Heart left ventricle (tissue), 16 donors: ENCODE measurements around the gene CRACDL. TPM values are rescaled to one million over a fixed set of nuclear protein-coding genes. Genes with fewer than 3 reads are reported as not detected.
A peak's percentile ranks its signal among the peaks of the same experiment; 100 is the strongest.

Experiments
- ATAC-seq, 4 donors: fragments of 200-7000 bp; cut with Tn5 transposase; one replicate each; pipeline ENCODE4 v1.9.1; 2020 to 2022; ENCODE audit warnings: moderate library complexity in 4 of 4, mild to moderate bottlenecking in 3 of 4, moderate number of reproducible peaks in 1 of 4
- DNase-seq, 5 donors: peaks; one replicate each; pipeline ENCODE4 v3.0.0-alpha.2; 2020
- H3K27ac ChIP-seq, 12 donors: fragments of 200-600 bp; sonication (generic) in 4 of 12; one replicate each; pipeline versions ENCODE4 v1.5.0 to v1.8.0; 2016 to 2022; ENCODE audit warnings: mild to moderate bottlenecking in 2 of 12
- H3K27me3 ChIP-seq, 9 donors: fragments of 200-600 bp; sonication (generic) in 2 of 9; one replicate each; pipeline versions ENCODE4 v1.5.1 to v1.8.0; 2016 to 2022; ENCODE audit warnings: mild to moderate bottlenecking in 3 of 9
- H3K36me3 ChIP-seq, 9 donors: fragments of 200-600 bp; sonication (generic) in 2 of 9; one replicate each; pipeline versions ENCODE4 v1.5.0 to v1.8.0; 2018 to 2022; ENCODE audit warnings: mild to moderate bottlenecking in 2 of 9
- H3K4me1 ChIP-seq, 12 donors: fragments of 200-600 bp; sonication (generic) in 4 of 12; one replicate each; pipeline versions ENCODE4 v1.5.0 to v1.8.0; 2016 to 2022; ENCODE audit warnings: mild to moderate bottlenecking in 3 of 12
- H3K4me3 ChIP-seq, 12 donors: fragments of 200-600 bp; sonication (generic) in 4 of 12; one replicate each; pipeline versions ENCODE4 v1.5.0 to v1.8.0; 2017 to 2022; ENCODE audit warnings: mild to moderate bottlenecking in 9 of 12, moderate library complexity in 4 of 12
- H3K9me3 ChIP-seq, 12 donors: fragments of 200-600 bp; sonication (generic) in 4 of 12; one replicate each; pipeline versions ENCODE4 v1.5.0 to v1.8.0; 2016 to 2022; ENCODE audit warnings: mild to moderate bottlenecking in 1 of 12
- CTCF ChIP-seq, 12 donors: fragments of 200-600 bp; sonication (generic) in 4 of 12; IDR thresholded peaks; one replicate each; pipeline versions ENCODE4 v1.5.0 to v1.8.0; 2018 to 2022; ENCODE audit warnings: antibody characterized with exemption in 12 of 12, mild to moderate bottlenecking in 5 of 12
- POLR2A ChIP-seq, 2 donors: fragments of 450-650 bp; IDR thresholded peaks; one replicate each; pipeline ENCODE4 v1.6.1; 2017; ENCODE audit warnings: antibody characterized with exemption in 2 of 2, mild to moderate bottlenecking in 2 of 2, moderate library complexity in 2 of 2
- WGBS, 4 donors: extraction: QIAGEN DNeasy Blood & Tissue Kit in 2 of 4; methylation state at CpG; one replicate each; pipeline versions ENCODE4 v1.1.5 to v1.1.7; 2013 to 2018; 5-methylcytosine and 5-hydroxymethylcytosine counted together
- intact Hi-C, 10 donors: fragments of 100-400 bp; cut with DNase I; formaldehyde crosslinking; loops; one replicate each; pipeline versions ENCODE4 v1.11.1 to v1.14.2; 2022
- polyA plus RNA-seq, 2 donors: library from polyadenylated mRNA; stranded (reverse); fragments of 200-250 nt; gene quantifications; one replicate each; pipeline ENCODE4 v1.2.3, GENCODE V29; 2013
- total RNA-seq, 9 donors: library from RNA; depleted of rRNA in 2 of 9; stranded (reverse); fragments of >200 nt in 2 of 9; fragmentation: NEBNext Ultra II Directional in 3 of 9; extraction: Animal tissue kit (Norgen Biotek cat#: 25700) in 3 of 9; gene quantifications; one replicate each; pipeline versions ENCODE4 v1.1.0 to v1.2.4, GENCODE V29; 2016 to 2023
- donor health status: ischemic (EF 13 %, LVEDD 7.1; RV severe dilation, severe dysfunction).
- donor health status: healthy with polysubstance abuse.
- donor health status: DM: no; HTN: yes; CAD: no.
- donor health status: DM: no; HTN: no; CAD: no.
- donor health status: ischemic (EF 25% LVEDD 6.9; RV normal size, moderate dysfunction).
- donor health status: ischemic (EF 25% LVEDD 5.7; RV mildly dilated, moderate dysfunction).
- donor health status: healthy.
- donor health status: DM: yes; HTN: yes; CAD: no.
- donor health status: ischemic (EF 35%, LVEDD 5.7; RV mildly dilated, moderate dysfunction).
- donor health status: nonischemic (EF 11% LVEDD 7.7; RV severe dilation, severe dysfunction).
- donor health status: DM: yes; HTN: yes; CAD: no.
- donor health status: PGD.
- donor health status: ischemic (EF 29% LVEDD 5.4; RV normal size, mild dysfunction).
- donor health status: nonischemic (EF 23%, LVEDD 6.1; RV moderate dilation, normal function).

CRACDL gene
- total and polyA plus RNA-seq, 11 donors: 1.1 to 7.4 (median 2.9) TPM

GRCh38 chr2:98802344-98802743, 133.7 kb downstream of the CRACDL start:
- H3K4me1 ChIP-seq: peaks cover 6 to 39% (median 23%) of the 10 kb centered on the region in 12 donors
- intact Hi-C loops: no loop called here
- 87 to 95% (median 92%) methylated on average over 8 of the region's 8 CpGs for WGBS, 4 donors

GRCh38 chr2:98801921-98802321, 134.1 kb downstream of the CRACDL start:
- Histone ChIP-seq H3K4me1 (peaks cover 6 to 35% (median 22%) of the 10 kb centered on the region in 12 donors), H3K9me3 (no peaks in the 10 kb centered on the region), H3K27ac (no peak overlapping the region), H3K4me3 (no peak overlapping the region), H3K27me3 (no peaks in the 10 kb centered on the region), H3K36me3 (no peaks in the 10 kb centered on the region)
- intact Hi-C loops: no loop called here
- TF ChIP-seq POLR2A (IDR thresholded peaks at IDR 0.05): no peak
- TF ChIP-seq CTCF (IDR thresholded peaks at IDR 0.05): no peak
- DNase-seq: no peak
- 86 to 93% (median 91%) methylated on average over 15 of the region's 15 CpGs for WGBS, 4 donors
- no peak for ATAC-seq

More at GRCh38 chr2:98802344-98802743, 133.7 kb downstream of the CRACDL start:
- DNase-seq (no peak), ATAC-seq (no peak)
- no peak overlapping the region for H3K4me3 ChIP-seq
- no peaks in the 10 kb centered on the region for H3K27me3 ChIP-seq
- no peak overlapping the region for H3K27ac ChIP-seq
- H3K9me3 ChIP-seq: no peaks in the 10 kb centered on the region
- TF ChIP-seq POLR2A (IDR thresholded peaks at IDR 0.05): no peak
- no peak for TF ChIP-seq CTCF (IDR thresholded peaks at IDR 0.05)
- H3K36me3 ChIP-seq: no peaks in the 10 kb centered on the region

GRCh38 chr2:98801286-98801685, 134.7 kb downstream of the CRACDL start:
- ATAC-seq (no peak), DNase-seq (no peak)
- H3K9me3 ChIP-seq: no peaks in the 10 kb centered on the region
- H3K27me3 ChIP-seq: no peaks in the 10 kb centered on the region
- intact Hi-C loops: no loop called here
- 84 to 100% (median 86%) methylated on average over 1 of the region's 1 CpG for WGBS, 4 donors
- H3K27ac ChIP-seq: no peak overlapping the region
- H3K36me3 ChIP-seq: peaks cover 0 to 2% (median 0%) of the 10 kb centered on the region in 9 donors
- TF ChIP-seq POLR2A (IDR thresholded peaks at IDR 0.05) (no peak), CTCF (IDR thresholded peaks at IDR 0.05) (no peak)
- H3K4me1 ChIP-seq: peaks cover 6 to 29% (median 16%) of the 10 kb centered on the region in 12 donors
- H3K4me3 ChIP-seq: no peak overlapping the region

- Histone ChIP-seq H3K4me1 (peaks cover 0 to 21% (median 8%) of the 10 kb centered on the region in 12 donors), H3K4me3 (no peak overlapping the region), H3K9me3 (no peaks in the 10 kb centered on the region), H3K27me3 (no peaks in the 10 kb centered on the region), H3K27ac (peak overlapping the region in 1 of 12 donors; percentile 78), H3K36me3 (peaks cover 0 to 8% (median 0%) of the 10 kb centered on the region in 9 donors)
- ATAC-seq: no peak
- WGBS, 4 donors: 75 to 76% (median 75%) methylated on average over 8 of the region's 8 CpGs
- no peak for DNase-seq
- intact Hi-C loops: no loop called here
- TF ChIP-seq CTCF (IDR thresholded peaks at IDR 0.05): no peak
- no peak for TF ChIP-seq POLR2A (IDR thresholded peaks at IDR 0.05)
These were observed 135.5 kb downstream of the CRACDL start for GRCh38 chr2:98800330-98801064.
